HG03060 (cell line): ENCODE measurements around the gene INTS13.
A peak's percentile ranks its signal among the peaks of the same experiment; 100 is the strongest.
"Not testable (repeated sequence)": the region's sequence is repeated elsewhere in the genome, so short reads cannot be mapped to it uniquely, and the experiment has no call there.

Experiments
- ATAC-seq: cut with Tn5 transposase; IDR thresholded peaks from one replicate; pipeline ENCODE4 v1.9.1; 2021; ENCODE audit warnings: low read depth, moderate number of reproducible peaks; ENCODE audit not compliant: unreplicated experiment

Gene INTS13

GRCh38 chr12:26871985-26872384 is 65.8 kb downstream of the INTS13 start:
- ATAC-seq, result no peak

- no peak for ATAC-seq
These were observed 67.0 kb downstream of the INTS13 start for GRCh38 chr12:26870491-26871419.

GRCh38 chr12:26869908-26870459 is 67.8 kb downstream of the INTS13 start:
- no peak for ATAC-seq

GRCh38 chr12:26869104-26869494 is 68.7 kb downstream of the INTS13 start:
- ATAC-seq, result no peak

GRCh38 chr12:26868447-26869103 is 69.2 kb downstream of the INTS13 start:
- ATAC-seq, result no peak

GRCh38 chr12:26867080-26867479 is 70.7 kb downstream of the INTS13 start:
- peak; percentile 60 for ATAC-seq

- ATAC-seq, result no peak
These were observed 74.3 kb downstream of the INTS13 start for GRCh38 chr12:26863515-26863914.

GRCh38 chr12:26862787-26863186 is 75.0 kb downstream of the INTS13 start:
- not testable (repeated sequence) for ATAC-seq

GRCh38 chr12:26861690-26862089 is 76.1 kb downstream of the INTS13 start:
- ATAC-seq, result no peak

- ATAC-seq, result no peak
These were observed 80.2 kb downstream of the INTS13 start for GRCh38 chr12:26857465-26858176.

GRCh38 chr12:26855337-26855736 is 82.4 kb downstream of the INTS13 start:
- ATAC-seq, result no peak
